K562 (cell line): ENCODE results near the gene NLGN4Y. TPM values are rescaled to one million over a fixed set of nuclear protein-coding genes. Genes with fewer than 3 reads are reported as not detected.

ENCODE experiments used
- ATAC-seq: fragments of 200-7000 bp; cut with Tn5 transposase; 3 replicates; pipeline ENCODE4 v1.9.1; 2020; ENCODE audit warnings: moderate library complexity
- BruUV-seq: library from RNA; stranded (reverse); fragments of 400-500 nt; replicated peaks from 2 replicates; lab custom pipeline; 2021; lab: Mats Ljungman, UMichigan
- CTCF ChIA-PET: fragments of 300-600 bp; formaldehyde crosslinking; extraction: SDS; loops from one replicate; lab custom pipeline; 2021; ENCODE audit warnings: low intra/inter-chr PET ratio; lab: Yijun Ruan, JAX
- POLR2A ChIA-PET: fragments of 300-600, 350-650 bp; sonication (Branson Sonifier 250); formaldehyde crosslinking; extraction: SDS; loops from one replicate; lab custom pipeline; 2021; ENCODE audit warnings: antibody characterized with exemption, inconsistent platforms; lab: Yijun Ruan, JAX
- DNase-seq, 4 experiments: peaks; one replicate each; pipeline versions ENCODE4 v3.0.0 to v3.0.0-alpha.2; 2011 to 2018; ENCODE audit warnings: low spot score in 3 of 4, mixed read lengths in 3 of 4; ENCODE audit errors: extremely low read depth in 1 of 4
- FAIRE-seq: peaks from 2 replicates; lab custom pipeline; 2011; peaks lifted over from hg19 to GRCh38; lab: Jason Lieb, UNC
- H2AFZ ChIP-seq: 2 replicates; pipeline ENCODE4 v1.6.0; 2011; ENCODE audit warnings: low read depth, low read length, control low read depth, inconsistent platforms
- H3K27ac ChIP-seq: fragments of 200-600 bp; 3 replicates; pipeline ENCODE4 v1.8.0; 2011; ENCODE audit warnings: low read depth, mild to moderate bottlenecking, control low read depth, inconsistent platforms, low read length, moderate library complexity, mixed read lengths; ENCODE audit errors: extremely low read depth
- H3K27me3 ChIP-seq, 2 experiments: fragments of 300-600 bp in 1 of 2; 2 replicates in 1 of 2; 3 replicates in 1 of 2; pipeline versions ENCODE4 v1.6.0 to v1.8.0; 2011; ENCODE audit warnings: inconsistent platforms in 2 of 2, low read length in 2 of 2, mild to moderate bottlenecking in 1 of 2, mixed read lengths in 1 of 2, moderate library complexity in 1 of 2; ENCODE audit not compliant: control insufficient read depth in 2 of 2, insufficient read depth in 2 of 2
- H3K36me3 ChIP-seq: fragments of 300-600 bp; 3 replicates; pipeline ENCODE4 v1.8.0; 2011; ENCODE audit warnings: mild to moderate bottlenecking, low read length, inconsistent platforms; ENCODE audit not compliant: control insufficient read depth, insufficient read depth
- H3K4me1 ChIP-seq, 2 experiments: fragments of 200-600 bp in 1 of 2; replicated peaks in 1 of 2; 2 replicates in 1 of 2; 3 replicates in 1 of 2; pipeline versions ENCODE4 v1.5.1 to v1.8.0; 2011; ENCODE audit warnings: inconsistent platforms in 2 of 2, low read length in 2 of 2, mild to moderate bottlenecking in 1 of 2, mixed read lengths in 1 of 2, moderate library complexity in 1 of 2; ENCODE audit not compliant: control insufficient read depth in 2 of 2, insufficient read depth in 2 of 2
- H3K4me2 ChIP-seq: 2 replicates; pipeline ENCODE4 v1.6.1; 2011; ENCODE audit warnings: low read length, control low read depth, inconsistent platforms, mixed read lengths; ENCODE audit not compliant: insufficient read depth
- H3K4me3 ChIP-seq: fragments of 200-600 bp; sonication (generic), shearing (Covaris generic); 2 replicates; pipeline ENCODE4 v1.5.1; 2016; ENCODE audit warnings: control low read depth, inconsistent platforms
- H3K79me2 ChIP-seq: fragments of 200-600 bp; 3 replicates; pipeline ENCODE4 v1.8.0; 2011; ENCODE audit warnings: low read length, inconsistent platforms; ENCODE audit not compliant: control insufficient read depth, insufficient read depth
- H3K9ac ChIP-seq, 2 experiments: 2 replicates each; pipeline versions ENCODE4 v1.6.0 to v1.6.1; 2011; ENCODE audit warnings: low read depth in 2 of 2, low read length in 2 of 2, control low read depth in 1 of 2, inconsistent platforms in 1 of 2, mild to moderate bottlenecking in 1 of 2, mixed read lengths in 1 of 2; ENCODE audit not compliant: insufficient read depth in 1 of 2
- H3K9me1 ChIP-seq: one replicate; pipeline ENCODE4 v1.6.0; 2011; ENCODE audit warnings: inconsistent platforms, mild to moderate bottlenecking, low read length, moderate library complexity; ENCODE audit not compliant: control insufficient read depth, insufficient read depth
- H3K9me3 ChIP-seq: replicated peaks from 2 replicates; pipeline ENCODE4 v1.5.1; 2011; ENCODE audit warnings: low read depth, low read length, inconsistent platforms; ENCODE audit not compliant: control insufficient read depth, insufficient read depth
- H4K20me1 ChIP-seq: replicated peaks from 2 replicates; pipeline ENCODE4 v1.6.1; 2011; ENCODE audit warnings: low read length, inconsistent platforms, mixed read lengths; ENCODE audit not compliant: control insufficient read depth, insufficient read depth
- CHD2 ChIP-seq: IDR thresholded peaks from 2 replicates; pipeline ENCODE4 v1.6.1; 2011; ENCODE audit warnings: low read depth, low read length
- FOXJ3 ChIP-seq: sonication (generic); formaldehyde crosslinking; IDR thresholded peaks from 2 replicates; pipeline ENCODE4 v1.4.0; 2020; ENCODE audit warnings: mild to moderate bottlenecking, missing genetic modification reagents
- GABPB2 ChIP-seq: fragments of 250-450 bp; sonication (Bioruptor Pico); conservative IDR thresholded peaks from 2 replicates; pipeline ENCODE4 v1.5.1; 2021; ENCODE audit warnings: mild to moderate bottlenecking
- GTF2E2 ChIP-seq: fragments of 200-800 bp; sonication (Bioruptor generic); IDR thresholded peaks from 2 replicates; pipeline ENCODE4 v1.6.1; 2016; ENCODE audit warnings: missing genetic modification characterization, missing compliant biosample characterization
- HNRNPH1 ChIP-seq: fragments of 200-400 bp; formaldehyde crosslinking; optimal IDR thresholded peaks from 2 replicates; pipeline ENCODE3; 2017; ENCODE audit warnings: low read depth, mild to moderate bottlenecking, low read length, moderate library complexity
- HNRNPLL ChIP-seq: fragments of 200-400 bp; formaldehyde crosslinking; IDR thresholded peaks from 2 replicates; pipeline ENCODE4 v1.6.1; 2017; ENCODE audit warnings: low read length, low read depth, mild to moderate bottlenecking; ENCODE audit not compliant: poor library complexity, severe bottlenecking
- MTA1 ChIP-seq: fragments of 450-650 bp; IDR thresholded peaks from 2 replicates; pipeline ENCODE4 v1.6.1; 2017; ENCODE audit warnings: borderline replicate concordance
- NFRKB ChIP-seq: fragments of 450-650 bp; IDR thresholded peaks from 2 replicates; pipeline ENCODE4 v1.6.1; 2016; ENCODE audit warnings: low read depth
- SRSF7 ChIP-seq: fragments of 200-400 bp; formaldehyde crosslinking; optimal IDR thresholded peaks from 2 replicates; pipeline ENCODE3; 2017; ENCODE audit warnings: mild to moderate bottlenecking, low read depth, low read length
- TFAP4 ChIP-seq: sonication (generic); formaldehyde crosslinking; IDR thresholded peaks from 2 replicates; pipeline ENCODE4 v1.8.0; 2022; ENCODE audit warnings: missing genetic modification reagents, mild to moderate bottlenecking, moderate library complexity, borderline replicate concordance
- ZBTB1 ChIP-seq: sonication (generic); formaldehyde crosslinking; IDR thresholded peaks from 2 replicates; pipeline ENCODE4 v1.8.1; 2023; ENCODE audit warnings: missing genetic modification reagents, low read depth, mild to moderate bottlenecking, borderline replicate concordance
- ZNF253 ChIP-seq: fragments of 250-450 bp; sonication (Bioruptor Pico); conservative IDR thresholded peaks from 2 replicates; pipeline ENCODE4 v1.6.1; 2021; ENCODE audit warnings: mild to moderate bottlenecking
- ZNF695 ChIP-seq: fragments of 450-650 bp; formaldehyde crosslinking; IDR thresholded peaks from 2 replicates; pipeline ENCODE4 v1.4.0; 2020; ENCODE audit warnings: mild to moderate bottlenecking, moderate library complexity
- ZNF766 ChIP-seq: fragments of 200-800 bp; sonication (Bioruptor generic); conservative IDR thresholded peaks from 2 replicates; pipeline ENCODE4 v1.6.1; 2016; ENCODE audit warnings: missing genetic modification characterization, missing compliant biosample characterization
- WGBS: fragments of 100-300 bp; shearing (Covaris generic); methylation state at CpG from one replicate; pipeline ENCODE4 v1.1.6; 2016; ENCODE audit warnings: low coverage, mixed read lengths; ENCODE audit not compliant: insufficient coverage; ENCODE audit errors: missing lambda C conversion rate; 5-methylcytosine and 5-hydroxymethylcytosine counted together
- in situ Hi-C: fragments of 300-500 bp; cut with MboI; formaldehyde crosslinking; loops from 4 replicates; pipeline ENCODE4 v1.15.0; 2018; ENCODE audit warnings: inconsistent platforms, mixed read lengths
- intact Hi-C: fragments of 100-400 bp; cut with micrococcal nuclease; formaldehyde crosslinking; loops from 2 replicates; pipeline ENCODE4 v1.14.2; 2022
- polyA plus RNA-seq, 8 experiments: library from polyadenylated mRNA; depleted of rRNA in 4 of 8; stranded (reverse) in 5 of 8; unstranded in 3 of 8; fragments of >200 nt; fragmentation: Nextera tagmentation in 2 of 8; fragmentation: Illumina TruSeq in 1 of 8; extraction: Ambion mirVana in 2 of 8; extraction: Trizol in 1 of 8; gene quantifications; 2 replicates each; pipeline versions ENCODE4 v1.2.1 to v1.2.3, GENCODE V29; 2011 to 2014; ENCODE audit warnings: inconsistent platforms in 1 of 8, missing spikeins in 1 of 8
- total RNA-seq, 7 experiments: library from RNA; depleted of rRNA in 6 of 7; stranded (reverse); fragments of >200 nt in 6 of 7; fragmentation: Illumina TruSeq in 2 of 7; extraction: Trizol in 2 of 7; gene quantifications; 2 replicates each; pipeline versions ENCODE4 v1.2.1 to v1.2.3, GENCODE V29; 2011 to 2021; ENCODE audit warnings: low replicate concordance in 1 of 7

The NLGN4Y gene
- total and polyA plus RNA-seq, 9 of the 15 experiments (the other 6 are each of a cell fraction or from before 2014, with no cell fraction given): not detected

- WGBS: no CpG with 5 or more reads among the region's 11 CpGs
- no TSS peak for BruUV-seq
- Histone ChIP-seq H3K9me1 (no peaks in the 10 kb centered on the region), H3K4me1 (no peaks in the 10 kb centered on the region), H3K79me2 (no peaks in the 10 kb centered on the region), H2AFZ (no peak overlapping the region), H3K27me3 (no peaks in the 10 kb centered on the region), H4K20me1 (no peaks in the 10 kb centered on the region), H3K4me3 (no peak overlapping the region), H3K9ac (no peak overlapping the region), H3K9me3 (no peaks in the 10 kb centered on the region), H3K27ac (no peak overlapping the region), H3K4me2 (no peak overlapping the region), H3K36me3 (no peaks in the 10 kb centered on the region)
- ChIA-PET CTCF (no interaction called here), POLR2A (no interaction called here)
- ATAC-seq: no peak
- no peak for DNase-seq
- intact Hi-C loops (no loop called here), in situ Hi-C loops (no loop called here)
- no peak for TF ChIP-seq ZNF695 (CRISPR knock-in tag)
- TF ChIP-seq MTA1: no peak
- no peak for TF ChIP-seq SRSF7
- no peak for TF ChIP-seq GTF2E2 (tag)
- TF ChIP-seq HNRNPLL: no peak
- no peak for TF ChIP-seq CHD2
- no peak for TF ChIP-seq FOXJ3 (CRISPR knock-in tag)
- no peak for TF ChIP-seq ZNF766 (CRISPR knock-in tag)
- no peak for TF ChIP-seq GABPB2
- no peak for TF ChIP-seq ZBTB1 (CRISPR knock-in tag)
- no peak for TF ChIP-seq TFAP4 (CRISPR knock-in tag)
- no peak for TF ChIP-seq HNRNPH1
- TF ChIP-seq ZNF253: no peak
- no peak for TF ChIP-seq NFRKB
- FAIRE-seq: no peak
Measured at GRCh38 chrY:14601372-14601771, 77.0 kb downstream of the NLGN4Y start.
